Left forelimb (tissue), 1 donor: ENCODE results near the gene LGALS9C.
"Not testable (repeated sequence)": the region's sequence is repeated elsewhere in the genome, so short reads cannot be mapped to it uniquely, and the experiment has no call there.

ENCODE experiments used
- DNase-seq: peaks from one replicate; pipeline ENCODE4 v3.0.0-alpha.2; 2018; ENCODE audit warnings: low spot score

LGALS9C gene

DNA sequence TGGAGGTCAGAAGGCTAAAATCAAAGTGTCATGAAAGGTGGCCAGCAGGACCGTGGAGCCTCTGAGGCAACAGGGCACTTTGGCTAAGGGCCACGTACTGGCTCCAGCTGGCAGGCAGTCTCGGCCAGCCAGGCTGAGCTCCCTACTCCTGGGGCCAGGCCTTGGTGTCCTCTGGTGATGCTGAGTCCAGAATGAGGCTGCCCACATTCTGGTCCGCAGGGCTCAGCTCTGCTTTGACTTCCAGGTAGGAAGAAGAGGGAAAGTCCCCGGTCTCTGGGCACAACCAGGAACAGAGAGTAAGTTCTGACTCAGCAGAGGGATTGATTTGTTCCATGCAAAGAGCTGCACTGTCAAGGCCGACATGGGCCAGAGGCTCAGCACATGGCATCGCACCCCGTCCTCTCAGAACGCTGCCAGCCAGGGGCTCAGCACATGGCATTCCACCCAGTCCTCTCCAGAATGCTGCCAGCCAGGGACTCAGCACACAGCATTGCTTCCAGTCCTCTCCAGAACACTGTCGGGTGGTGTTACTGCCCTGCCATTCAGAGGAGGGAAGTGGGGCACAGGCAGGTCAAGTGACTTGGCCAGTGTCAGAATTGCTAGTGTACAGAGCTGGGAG is 2.5 kb downstream of the LGALS9C start:
- DNase-seq: not testable (repeated sequence)

DNA sequence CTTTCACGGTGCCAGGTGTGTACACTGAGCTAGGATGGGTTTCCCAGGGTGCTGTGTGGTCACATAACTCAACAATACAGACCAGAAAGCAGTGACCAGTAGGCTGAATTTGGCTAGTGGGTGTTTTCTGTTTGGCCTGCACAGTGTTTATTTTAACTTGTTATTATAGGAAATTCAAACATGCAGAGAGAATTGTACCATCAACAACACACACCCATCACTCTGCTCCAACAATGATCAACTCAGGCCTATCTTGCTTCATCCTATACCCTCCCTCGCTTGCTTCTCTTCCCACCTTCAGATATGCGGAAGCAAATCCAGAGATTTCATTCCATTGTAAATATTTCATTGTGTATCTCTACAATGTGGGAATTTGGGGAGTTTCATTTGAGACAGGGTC is 5.2 kb downstream of the LGALS9C start:
- DNase-seq: not testable (repeated sequence)

DNA sequence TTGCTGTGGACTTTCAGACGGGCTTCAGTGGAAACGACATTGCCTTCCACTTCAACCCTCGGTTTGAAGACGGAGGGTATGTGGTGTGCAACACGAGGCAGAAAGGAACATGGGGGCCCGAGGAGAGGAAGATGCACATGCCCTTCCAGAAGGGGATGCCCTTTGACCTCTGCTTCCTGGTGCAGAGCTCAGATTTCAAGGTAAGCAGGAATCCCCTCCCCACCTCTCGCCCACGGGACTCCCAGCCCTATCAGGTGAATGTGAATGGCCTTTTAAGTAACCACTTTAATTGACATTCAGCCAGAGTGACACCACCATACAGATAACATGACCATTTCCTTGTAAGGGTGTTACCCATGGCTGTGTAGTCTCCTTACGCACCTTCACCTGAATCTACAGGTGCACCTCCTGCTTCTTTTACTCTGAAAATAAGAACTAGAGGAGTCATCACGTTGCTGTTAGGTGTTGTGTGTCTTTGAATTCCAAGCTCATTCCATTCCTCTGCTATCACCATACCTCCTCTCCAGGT is 9.4 kb downstream of the LGALS9C start:
- DNase-seq: not testable (repeated sequence)

DNA sequence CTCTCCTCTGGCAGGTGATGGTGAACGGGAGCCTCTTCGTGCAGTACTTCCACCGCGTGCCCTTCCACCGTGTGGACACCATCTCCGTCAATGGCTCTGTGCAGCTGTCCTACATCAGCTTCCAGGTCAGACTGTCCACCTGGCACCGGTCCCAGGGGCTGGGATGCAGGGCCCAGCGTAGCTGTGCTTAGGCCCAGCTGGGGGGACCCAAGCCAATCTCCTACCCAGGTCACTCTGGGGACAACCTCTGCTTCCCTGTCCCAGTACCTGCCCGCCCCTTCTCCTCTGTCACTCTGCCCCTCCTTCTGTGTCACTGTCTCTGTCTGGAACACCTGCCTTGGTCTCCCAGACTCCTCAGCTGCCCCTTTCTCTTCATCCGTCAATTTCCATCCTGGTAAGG is 11.0 kb downstream of the LGALS9C start:
- not testable (repeated sequence) for DNase-seq

DNA sequence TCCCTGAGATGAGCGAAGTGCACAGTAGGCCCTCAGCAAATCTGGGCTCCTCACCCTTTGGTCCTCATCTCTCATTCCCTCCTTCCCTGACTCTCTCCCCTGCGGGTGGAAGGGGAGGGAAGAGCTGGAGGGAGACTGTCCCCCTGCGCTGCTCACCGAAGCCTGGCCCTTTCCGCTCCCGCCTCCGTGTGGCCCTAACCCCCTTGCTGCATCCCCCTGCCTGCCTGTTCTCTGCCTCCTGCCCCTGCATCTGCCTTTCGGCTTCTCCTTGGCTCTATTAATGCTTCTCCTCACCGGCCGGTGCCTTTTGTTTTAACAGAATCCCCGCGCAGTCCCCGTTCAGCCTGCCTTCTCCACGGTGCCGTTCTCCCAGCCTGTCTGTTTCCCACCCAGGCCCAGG is 12.0 kb downstream of the LGALS9C start:
- not testable (repeated sequence) for DNase-seq

DNA sequence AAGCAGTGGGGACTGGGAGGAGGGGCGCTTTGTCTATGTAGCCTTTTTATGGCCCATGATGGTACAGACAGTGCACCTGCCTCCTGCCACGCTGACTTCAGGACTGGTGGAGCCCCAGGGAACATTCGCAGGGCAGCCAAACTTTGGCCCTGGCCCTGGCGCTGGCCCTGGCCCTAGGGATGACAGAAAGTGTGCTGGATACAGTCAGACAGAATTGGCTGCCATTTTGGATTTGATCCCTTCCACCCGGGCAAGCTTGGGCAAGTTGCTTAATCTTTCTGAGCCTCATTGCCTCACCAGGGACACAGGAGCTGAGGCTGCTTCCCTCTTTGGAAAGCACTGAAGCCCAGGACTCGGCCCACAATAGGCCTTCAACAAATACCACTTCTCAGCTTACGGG is 13.4 kb downstream of the LGALS9C start:
- DNase-seq: not testable (repeated sequence)

DNA sequence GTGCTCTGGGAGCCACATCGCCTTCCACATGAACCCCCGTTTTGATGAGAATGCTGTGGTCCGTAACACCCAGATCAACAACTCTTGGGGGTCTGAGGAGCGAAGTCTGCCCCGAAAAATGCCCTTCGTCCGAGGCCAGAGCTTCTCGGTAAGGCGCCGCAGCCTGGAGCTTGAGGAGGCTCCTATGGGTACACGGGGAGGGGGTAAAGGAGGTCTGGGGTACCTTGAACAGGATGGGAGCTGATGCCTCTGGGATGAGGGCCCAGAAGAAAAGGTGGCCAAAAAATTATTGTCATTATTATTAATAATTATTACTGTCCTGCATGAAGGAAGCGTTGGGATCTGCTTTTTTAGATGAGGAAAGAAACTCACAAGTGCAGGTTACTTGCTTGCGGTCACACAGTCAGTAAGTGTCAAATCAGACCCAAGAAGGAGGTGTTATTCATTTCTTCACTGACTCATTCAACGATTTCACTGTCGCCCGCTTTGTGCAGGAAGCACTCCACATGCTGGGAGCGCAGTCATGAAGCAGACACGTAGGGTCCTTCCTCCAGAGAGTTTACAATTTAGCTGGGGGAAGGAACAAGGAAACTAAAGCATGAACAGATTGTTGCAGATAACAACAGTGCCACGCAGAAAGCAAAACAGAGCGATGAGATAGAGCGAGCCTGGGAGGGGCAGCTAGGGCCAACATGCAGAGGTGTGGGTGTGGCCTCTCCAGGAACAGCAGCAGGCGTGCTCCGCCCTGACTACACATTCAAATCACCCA is 16.3 kb downstream of the LGALS9C start:
- DNase-seq: not testable (repeated sequence)

DNA sequence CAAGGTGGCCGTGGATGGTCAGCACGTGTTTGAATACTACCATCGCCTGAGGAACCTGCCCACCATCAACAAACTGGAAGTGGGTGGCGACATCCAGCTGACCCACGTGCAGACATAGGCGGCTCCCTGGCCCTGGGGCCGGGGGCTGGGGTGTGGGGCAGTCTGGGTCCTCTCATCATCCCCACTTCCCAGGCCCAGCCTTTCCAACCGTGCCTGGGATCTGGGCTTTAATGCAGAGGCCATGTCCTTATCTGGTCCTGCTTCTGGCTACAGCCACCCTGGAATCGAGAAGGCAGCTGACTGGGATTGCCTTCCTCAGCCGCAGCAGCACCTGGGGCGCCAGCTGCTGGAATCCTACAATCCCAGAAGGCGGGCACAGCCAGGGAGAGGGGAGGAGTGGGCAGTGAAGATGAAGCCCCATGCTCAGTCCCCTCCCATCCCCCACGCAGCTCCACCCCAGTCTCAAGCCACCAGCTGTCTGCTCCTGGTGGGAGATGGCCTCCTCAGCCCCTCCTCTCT is 17.7 kb downstream of the LGALS9C start:
- peak; percentile 64 for DNase-seq

DNA sequence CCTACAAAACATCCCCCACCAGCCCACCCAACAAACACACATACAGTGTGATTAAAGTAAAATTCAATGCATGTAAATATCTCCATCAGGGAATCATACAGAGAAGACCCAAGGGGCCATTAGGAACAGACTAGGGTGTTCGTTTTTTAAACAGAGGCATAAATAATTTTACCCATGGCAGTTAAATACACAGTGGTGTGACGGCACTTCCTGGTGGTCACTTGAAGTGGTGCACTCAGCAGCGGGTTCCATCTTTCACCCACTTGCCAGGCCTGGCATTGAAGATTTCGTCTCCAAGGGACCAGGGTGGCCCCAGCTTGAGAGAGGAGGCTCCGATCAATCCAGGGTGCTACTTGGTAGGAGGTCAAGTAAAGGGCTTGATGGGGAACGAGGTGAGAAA is 20.5 kb downstream of the LGALS9C start:
- DNase-seq: peak; percentile 12

DNA sequence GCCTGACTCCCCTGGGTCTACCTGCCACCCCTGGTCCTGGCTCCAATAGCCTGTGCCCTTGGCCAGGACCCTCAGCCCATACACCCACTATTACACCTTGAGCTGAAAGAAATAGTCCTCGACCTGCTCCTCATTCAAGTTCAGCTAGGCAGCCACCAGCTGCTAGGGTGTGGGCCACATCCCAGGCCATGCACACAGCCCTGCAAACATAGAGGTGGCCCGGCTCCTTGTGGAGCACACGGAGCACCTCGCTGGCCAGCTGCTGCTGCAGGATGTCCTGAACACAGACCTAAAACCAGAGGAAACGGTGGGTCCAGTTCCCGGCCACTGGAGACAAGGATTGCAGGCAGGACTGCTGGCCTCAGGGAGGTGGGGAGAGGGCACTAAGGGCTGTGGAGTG is 22.5 kb downstream of the LGALS9C start:
- DNase-seq: not testable (repeated sequence)

DNA sequence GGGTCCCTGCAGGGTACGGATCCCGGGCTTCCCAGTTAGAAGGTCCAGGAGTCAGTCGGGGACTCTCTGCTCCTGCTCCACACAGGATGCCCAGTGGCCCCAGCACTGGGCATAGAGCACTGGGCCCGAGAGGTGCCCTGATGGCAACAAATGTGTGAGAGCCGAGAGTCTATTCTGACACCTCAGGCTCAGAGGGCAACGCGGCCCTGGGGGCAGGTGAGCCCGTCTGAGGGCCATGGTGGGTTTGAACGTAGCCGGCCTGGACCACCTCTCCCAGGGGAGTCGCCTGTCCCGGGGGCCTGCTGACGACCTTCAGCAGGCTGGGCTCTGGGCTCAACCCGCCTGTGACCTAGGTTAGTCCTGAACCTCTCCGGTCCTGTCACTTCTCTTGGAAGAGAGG is 23.2 kb downstream of the LGALS9C start:
- DNase-seq: peak; percentile 17

DNA sequence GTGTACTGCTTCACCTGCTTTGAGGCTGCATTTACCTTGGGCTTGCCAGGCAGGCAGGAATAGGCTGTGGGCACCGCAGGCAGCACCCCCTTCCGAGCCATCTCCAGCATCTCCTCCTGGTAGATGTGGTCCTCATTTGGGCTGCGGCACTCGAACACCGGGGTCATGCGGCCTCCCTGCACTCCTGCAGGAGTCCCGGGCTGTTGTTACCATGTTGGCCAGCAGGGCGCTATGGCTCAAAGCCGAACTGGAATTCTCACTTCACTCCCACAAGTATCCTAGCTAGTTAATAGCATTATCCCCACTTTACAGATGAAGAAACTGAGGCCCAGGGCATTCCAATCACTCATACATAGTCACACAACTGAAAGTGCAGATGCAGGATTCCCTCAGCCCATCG is 23.7 kb downstream of the LGALS9C start:
- DNase-seq: not testable (repeated sequence)

DNA sequence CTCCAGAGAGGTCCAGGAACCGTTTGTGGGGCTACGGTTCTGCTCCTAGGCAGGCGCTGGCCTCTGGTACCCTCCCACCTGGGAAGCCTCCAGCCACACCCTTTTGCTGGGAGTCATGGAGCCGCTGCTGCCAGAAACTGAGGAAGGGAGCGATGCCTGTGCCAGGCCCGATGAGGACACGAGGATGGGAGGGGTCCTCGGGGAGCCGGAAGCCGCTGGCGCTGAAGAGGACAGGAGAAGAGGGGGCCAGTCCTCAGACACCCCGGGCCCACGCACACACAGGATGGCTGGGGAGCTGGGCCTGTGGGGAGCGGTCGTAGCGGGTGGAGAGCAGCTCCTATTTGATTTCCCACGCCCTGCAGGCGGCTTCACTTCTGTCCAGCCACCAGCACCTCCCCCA is 24.2 kb downstream of the LGALS9C start:
- DNase-seq: not testable (repeated sequence)

DNA sequence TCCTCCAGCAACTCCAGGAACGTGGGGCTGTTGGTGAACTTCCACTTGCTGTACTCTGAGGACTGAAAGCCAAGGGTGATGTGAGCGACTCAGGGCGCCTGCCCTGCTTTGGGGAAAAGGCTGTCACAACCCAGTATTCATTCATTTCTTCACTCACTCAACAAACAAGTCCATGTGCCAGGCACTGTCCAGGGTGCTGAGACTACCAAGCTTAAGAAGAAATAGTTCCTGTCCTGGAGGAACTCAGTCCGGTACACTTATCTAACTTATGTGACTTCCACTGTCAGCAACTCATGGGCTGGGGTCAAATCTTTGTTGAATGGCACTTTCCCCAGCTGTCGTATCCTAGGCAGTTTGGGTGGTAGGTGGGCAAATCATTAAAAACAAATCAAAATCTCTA is 26.6 kb downstream of the LGALS9C start:
- DNase-seq: not testable (repeated sequence)

DNA sequence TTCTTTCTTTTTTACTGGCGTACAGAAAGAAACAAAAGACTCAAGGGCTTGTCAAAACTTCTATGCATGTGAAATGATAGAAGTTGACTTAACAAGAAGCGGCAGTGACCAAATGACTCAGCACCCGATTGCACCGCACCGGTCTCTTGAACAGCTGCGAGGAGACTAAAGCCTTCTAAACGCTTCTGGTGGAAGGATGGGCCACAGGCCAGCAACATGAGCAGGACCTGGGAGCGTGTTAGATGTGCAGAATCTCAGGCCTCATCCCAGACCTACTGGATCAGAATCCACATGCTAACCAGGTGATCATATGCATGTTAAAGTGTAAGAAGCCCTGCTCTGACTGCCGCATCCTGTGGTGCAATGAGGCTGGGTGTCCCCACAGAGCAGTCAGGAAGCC is 31.1 kb downstream of the LGALS9C start:
- DNase-seq: peak; percentile 6

DNA sequence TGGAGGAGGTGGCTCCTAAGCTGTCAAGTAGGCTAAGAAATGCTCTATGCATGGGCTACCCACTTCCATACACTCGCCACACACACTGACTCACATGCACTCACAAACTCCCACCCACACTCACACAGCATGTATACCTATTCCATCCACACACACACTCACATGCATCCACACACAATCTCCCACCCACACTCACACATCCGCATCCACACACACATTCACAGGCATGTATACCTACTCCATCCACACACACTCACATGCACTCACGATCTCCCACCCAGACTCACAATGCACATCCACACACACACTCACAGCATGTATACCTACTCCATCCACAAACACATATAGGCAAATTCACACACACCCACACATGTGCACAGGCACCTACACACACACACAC is 32.1 kb downstream of the LGALS9C start:
- DNase-seq: peak; percentile 3

DNA sequence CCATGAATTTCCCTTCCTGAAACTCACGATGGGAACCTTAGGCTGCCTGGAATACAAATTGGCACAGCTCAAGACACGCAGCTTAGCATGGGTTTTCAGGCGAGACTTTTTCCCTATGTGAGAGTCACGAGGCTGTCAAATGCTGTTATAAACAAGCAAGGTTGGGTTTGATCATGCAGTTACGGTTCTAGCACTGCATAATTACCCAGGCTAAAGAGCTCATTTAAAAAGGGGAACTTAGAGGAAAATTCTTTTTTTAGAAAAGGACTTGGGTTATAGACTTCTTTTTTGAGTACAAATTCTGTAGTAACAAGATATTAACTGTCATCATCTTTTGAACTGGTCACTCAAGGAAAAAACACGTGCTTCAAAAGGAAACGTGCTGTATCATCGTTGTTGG is 44.5 kb downstream of the LGALS9C start:
- not testable (repeated sequence) for DNase-seq

DNA sequence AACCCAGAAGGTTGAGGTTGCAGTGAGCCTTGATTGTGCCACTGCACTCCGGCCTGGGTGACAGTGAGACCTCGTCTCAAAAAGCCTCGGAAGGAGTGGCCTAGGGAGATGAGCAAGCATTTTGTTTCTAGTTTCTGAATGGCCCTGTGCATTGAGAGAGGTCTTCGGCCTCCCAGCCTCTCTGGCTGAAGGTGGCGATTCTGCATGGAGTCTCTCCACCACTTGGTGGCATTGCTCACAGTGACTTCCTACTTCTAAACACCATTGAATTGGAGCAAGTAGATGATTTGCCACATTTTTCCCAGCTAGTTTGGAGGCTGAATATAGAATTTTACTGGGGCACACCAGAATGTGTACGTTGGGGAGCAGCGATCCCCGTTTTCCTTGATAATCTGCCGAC is 48.4 kb downstream of the LGALS9C start:
- not testable (repeated sequence) for DNase-seq

DNA sequence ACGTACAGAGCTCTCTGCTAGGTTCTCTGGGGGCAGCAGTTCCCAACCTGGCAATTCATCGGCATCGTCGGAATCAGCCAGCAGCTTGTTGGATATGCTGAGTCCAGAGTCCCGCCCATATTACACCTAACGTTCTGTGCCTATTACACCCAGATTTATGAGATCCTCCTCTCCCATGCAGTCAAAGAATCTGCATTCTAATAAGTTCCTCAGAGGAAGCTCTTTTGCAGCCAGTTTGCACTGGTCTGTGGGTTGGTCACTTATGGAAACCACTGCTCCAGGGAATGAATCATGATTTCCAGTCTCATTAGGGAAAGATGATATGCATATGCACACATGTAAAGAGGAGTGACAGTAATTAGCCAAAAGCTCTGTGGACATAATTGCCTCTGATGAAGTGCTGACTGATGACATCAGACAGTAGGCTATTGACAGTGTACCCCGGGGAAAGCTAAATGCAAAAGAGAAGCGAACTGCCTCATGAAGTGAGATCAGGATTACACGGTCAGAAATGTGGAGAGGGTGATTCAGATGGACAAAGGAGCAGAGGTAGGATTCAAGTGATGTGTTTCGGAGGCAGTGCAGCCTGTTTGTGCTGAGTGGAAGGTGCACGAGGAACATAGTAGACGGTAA is 49.7 kb downstream of the LGALS9C start:
- not testable (repeated sequence) for DNase-seq

DNA sequence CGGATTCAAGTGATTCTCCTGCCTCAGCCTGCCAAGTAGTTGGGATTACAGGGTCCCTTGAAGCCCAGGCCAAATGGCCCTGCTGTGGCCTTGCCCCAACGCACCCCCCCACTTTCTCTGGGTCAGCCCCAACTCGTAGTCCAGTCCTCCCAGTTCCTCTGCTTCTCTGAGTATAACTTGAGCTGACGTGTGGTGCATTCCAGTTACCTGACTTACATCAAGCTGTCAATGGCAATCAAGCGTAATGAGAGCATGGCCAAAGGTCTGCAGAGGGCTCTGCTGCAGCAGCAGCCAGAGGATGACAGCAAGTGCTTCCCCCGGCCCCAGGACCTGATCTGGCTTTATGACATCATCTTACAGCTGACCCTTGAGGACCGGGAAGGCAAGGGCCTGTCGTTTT is 50.8 kb downstream of the LGALS9C start:
- peak; percentile 11 for DNase-seq

DNA sequence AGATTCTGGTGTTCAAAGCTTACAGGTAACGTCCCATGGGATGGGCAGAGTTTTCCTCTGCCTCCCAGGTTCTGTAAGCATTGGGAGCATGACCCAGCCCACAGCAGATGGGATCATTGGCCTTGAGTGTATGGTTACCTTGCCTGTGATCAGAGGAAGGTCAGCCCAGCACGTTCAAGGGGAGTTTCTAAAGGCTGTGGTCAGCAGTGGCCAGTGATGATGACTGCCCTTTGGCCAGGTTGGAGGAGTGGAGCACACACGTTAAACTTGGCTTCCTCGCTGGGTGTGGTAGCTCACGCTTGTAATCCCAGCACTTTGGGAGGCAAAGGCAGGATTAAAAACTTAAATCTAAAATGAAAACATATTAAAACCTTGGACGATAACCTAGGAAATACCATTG is 51.8 kb downstream of the LGALS9C start:
- DNase-seq: not testable (repeated sequence)

DNA sequence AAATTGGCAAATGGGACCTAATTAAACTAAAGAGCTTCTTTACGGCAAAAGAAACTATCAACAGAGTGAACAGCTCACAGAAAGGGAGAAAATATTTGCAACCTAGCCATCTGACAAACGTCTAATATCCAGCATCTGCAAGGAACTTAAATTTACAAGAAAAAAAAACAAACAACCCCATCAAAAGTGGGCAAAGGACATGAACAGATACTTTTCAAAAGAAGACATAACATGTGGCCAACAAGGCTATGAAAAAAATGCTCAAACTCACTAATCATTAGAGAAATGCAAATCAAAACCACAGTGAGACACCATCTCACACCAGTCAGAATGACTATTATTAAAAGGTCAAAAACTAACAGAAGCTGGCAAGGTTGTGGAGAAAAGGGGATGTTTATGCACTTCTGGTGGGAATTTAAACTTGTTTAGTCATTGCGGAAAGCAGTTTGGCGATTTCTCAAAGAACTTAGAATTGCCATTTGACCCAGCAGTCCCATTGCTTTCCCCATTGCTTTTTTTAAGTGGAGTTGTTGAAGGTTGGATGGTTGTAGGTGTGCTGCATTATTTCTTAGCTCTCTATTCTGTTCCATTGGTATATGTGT is 52.4 kb downstream of the LGALS9C start:
- DNase-seq: not testable (repeated sequence)
